Activated CD4-positive, alpha-beta memory T cell treated with anti-CD3 and anti-CD28 coated beads, Interleukin-2, amount 10 ng/mL, durations not matched to agents 7 days and 5 days (primary cell): ENCODE measurements around the gene AHCYL1. TPM values are rescaled to one million over a fixed set of nuclear protein-coding genes. Genes with fewer than 3 reads are reported as not detected.
"Not testable (repeated sequence)": the region's sequence is repeated elsewhere in the genome, so short reads cannot be mapped to it uniquely, and the experiment has no call there.

ENCODE experiments used
- CTCF ChIA-PET: fragments of 350-600 bp; sonication (Branson Sonifier 250); formaldehyde crosslinking; loops from one replicate; lab custom pipeline; 2021; ENCODE audit warnings: antibody characterized with exemption, inconsistent platforms; lab: Charles Lee
- POLR2A ChIA-PET: fragments of 350-600 bp; sonication (Branson Sonifier 250); formaldehyde crosslinking; loops from one replicate; lab custom pipeline; 2021; ENCODE audit warnings: antibody characterized with exemption; lab: Charles Lee
- DNase-seq: peaks from one replicate; pipeline ENCODE4 v3.0.0-alpha.2; 2020
- H3K27ac Mint-ChIP-seq: one replicate; pipeline ENCODE4 v1.8.0; 2021; ENCODE audit warnings: mild to moderate bottlenecking, mixed read lengths
- H3K27me3 Mint-ChIP-seq: one replicate; pipeline ENCODE4 v1.8.0; 2021; ENCODE audit warnings: mixed read lengths
- H3K36me3 Mint-ChIP-seq: one replicate; pipeline ENCODE4 v1.8.0; 2021; ENCODE audit warnings: low read depth, mixed read lengths
- H3K4me1 Mint-ChIP-seq: one replicate; pipeline ENCODE4 v1.8.0; 2021; ENCODE audit warnings: mixed read lengths
- H3K4me3 Mint-ChIP-seq: one replicate; pipeline ENCODE4 v1.8.0; 2021; ENCODE audit warnings: mild to moderate bottlenecking, mixed read lengths
- H3K9me3 Mint-ChIP-seq: one replicate; pipeline ENCODE4 v1.8.0; 2021; ENCODE audit warnings: mixed read lengths
- total RNA-seq, 2 experiments: library from RNA; stranded (reverse); gene quantifications; one replicate each; pipeline ENCODE4 v1.2.3, GENCODE V29; 2021

The AHCYL1 gene
- total RNA-seq, 2 experiments from 2014 or later = 56.5 to 57.0 TPM

DNA sequence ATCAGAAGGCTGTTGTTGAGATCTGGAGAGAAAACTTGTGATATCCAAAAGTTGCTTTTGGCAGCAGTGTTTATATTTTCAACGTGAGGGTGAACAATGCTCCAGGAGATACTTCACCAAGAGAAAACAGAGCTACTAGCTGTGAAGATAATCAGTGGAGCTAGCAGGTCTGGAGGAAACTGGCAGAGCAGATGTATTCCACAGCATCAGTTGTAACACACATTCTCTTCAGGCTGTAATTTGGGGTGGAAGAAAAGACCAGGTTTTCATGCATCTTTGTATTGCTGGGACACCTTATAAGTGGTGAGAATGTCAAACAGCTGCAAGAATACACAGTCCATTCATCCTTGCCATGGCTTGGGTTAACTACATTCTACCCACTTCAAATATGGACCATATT is 22.0 kb downstream of the AHCYL1 start:
- Mint-ChIP-seq H3K4me3 (no peak overlapping the region), H3K9me3 (no peaks in the 10 kb centered on the region), H3K36me3 (peaks cover 17% of the 10 kb centered on the region), H3K4me1 (peaks cover 27% of the 10 kb centered on the region), H3K27me3 (no peaks in the 10 kb centered on the region), H3K27ac (no peak overlapping the region)
- CTCF ChIA-PET = interaction anchor here (1.0 to 3.2 kb wide), 6 partner anchors 9 to 366 kb away, joined by 3 to 21 read pairs (median 6); partner anchors contain the start of gene AHCYL1
- POLR2A ChIA-PET = interaction anchor here (1.2 to 3.2 kb wide), 2 partner anchors 21 to 28 kb away, joined by 3 to 13 read pairs; partner anchors contain the start of gene STRIP1
- DNase-seq = no peak

DNA sequence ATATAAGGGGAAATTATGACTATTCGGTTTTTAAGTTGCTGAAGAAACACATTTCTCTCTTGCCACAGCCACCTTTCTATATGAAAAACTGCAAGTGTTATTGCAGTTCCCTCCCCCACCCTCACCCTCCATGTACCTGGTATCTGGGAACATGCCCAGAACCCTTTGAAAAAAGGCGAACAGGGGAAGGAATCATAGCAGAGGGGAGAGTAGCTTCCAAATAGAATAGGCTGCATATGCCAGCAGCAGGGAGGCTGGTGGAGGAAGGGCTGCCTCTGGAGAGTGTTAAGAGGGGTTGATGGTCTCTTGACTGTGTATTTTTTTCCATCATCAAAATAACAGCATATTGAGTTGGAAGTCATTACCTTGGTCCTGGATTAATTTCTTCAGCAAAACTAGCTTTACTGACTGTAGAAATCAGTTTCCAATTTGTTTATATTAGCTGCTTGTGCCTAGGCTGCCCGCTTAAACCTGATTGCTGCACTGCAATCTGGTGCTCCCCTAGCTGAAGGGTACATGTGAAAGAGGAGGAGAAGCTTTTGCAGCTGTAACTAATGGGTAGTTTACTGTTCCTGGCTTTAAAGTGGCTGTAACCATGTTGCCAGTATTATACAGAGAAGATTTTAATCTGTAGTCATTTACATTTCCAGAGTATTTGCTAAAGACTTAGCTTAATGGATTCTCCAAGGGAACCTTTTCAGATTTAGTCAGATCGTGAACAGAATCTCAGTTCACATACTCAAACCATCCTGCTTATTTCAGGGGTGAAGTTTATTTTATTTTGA is 22.7 kb downstream of the AHCYL1 start:
- Mint-ChIP-seq H3K36me3 (peaks cover 24% of the 10 kb centered on the region), H3K4me3 (no peak overlapping the region), H3K4me1 (peaks cover 29% of the 10 kb centered on the region), H3K9me3 (no peaks in the 10 kb centered on the region), H3K27me3 (no peaks in the 10 kb centered on the region), H3K27ac (no peak overlapping the region)
- CTCF ChIA-PET = interaction anchor here (0.5 to 3.2 kb wide), 11 partner anchors 10 to 609 kb away, joined by 3 to 21 read pairs (median 5); partner anchors contain the start of gene AHCYL1
- POLR2A ChIA-PET = interaction anchor here (1.2 to 3.2 kb wide), 2 partner anchors 21 to 27 kb away, joined by 3 to 13 read pairs; partner anchors contain the start of gene STRIP1
- no peak for DNase-seq

DNA sequence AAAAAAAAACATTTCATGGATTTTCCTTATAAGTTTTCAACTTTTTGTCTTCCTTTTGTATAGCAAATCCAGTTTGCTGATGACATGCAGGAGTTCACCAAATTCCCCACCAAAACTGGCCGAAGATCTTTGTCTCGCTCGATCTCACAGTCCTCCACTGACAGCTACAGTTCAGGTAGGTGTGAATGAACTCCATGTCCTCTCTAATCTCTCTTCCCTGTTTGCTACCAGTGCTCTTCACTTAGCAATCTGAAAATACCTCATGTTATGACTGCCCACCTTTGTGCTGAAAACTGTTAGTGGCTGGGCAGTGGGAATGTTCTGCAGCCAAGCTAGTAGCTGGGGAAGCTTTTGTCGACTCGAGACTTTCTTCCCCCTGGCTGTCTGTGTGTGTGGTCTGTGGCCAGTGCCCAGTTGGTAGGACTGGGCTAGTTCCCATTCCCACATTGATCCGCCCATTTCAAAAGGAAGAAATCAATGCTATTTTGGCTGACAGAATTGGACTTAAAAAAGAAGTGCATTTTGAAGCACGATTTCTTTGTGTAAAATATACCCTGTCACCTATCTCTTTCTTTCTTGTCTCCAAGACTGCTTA is 24.5 kb downstream of the AHCYL1 start:
- Mint-ChIP-seq H3K27ac (no peak overlapping the region), H3K36me3 (peaks cover 29% of the 10 kb centered on the region), H3K4me1 (peaks cover 15% of the 10 kb centered on the region), H3K4me3 (no peak overlapping the region), H3K9me3 (no peaks in the 10 kb centered on the region), H3K27me3 (no peaks in the 10 kb centered on the region)
- no peak for DNase-seq
- CTCF ChIA-PET = interaction anchor here (0.6 to 3.7 kb wide), 5 partner anchors 21 to 369 kb away, joined by 3 to 61 read pairs (median 29); partner anchors contain the start of genes AHCYL1 and STRIP1
- POLR2A ChIA-PET = interaction anchor here (3.4 kb wide), 1 partner anchor 24 kb away, joined by 15 read pairs; the partner anchor contains the start of gene AHCYL1

DNA sequence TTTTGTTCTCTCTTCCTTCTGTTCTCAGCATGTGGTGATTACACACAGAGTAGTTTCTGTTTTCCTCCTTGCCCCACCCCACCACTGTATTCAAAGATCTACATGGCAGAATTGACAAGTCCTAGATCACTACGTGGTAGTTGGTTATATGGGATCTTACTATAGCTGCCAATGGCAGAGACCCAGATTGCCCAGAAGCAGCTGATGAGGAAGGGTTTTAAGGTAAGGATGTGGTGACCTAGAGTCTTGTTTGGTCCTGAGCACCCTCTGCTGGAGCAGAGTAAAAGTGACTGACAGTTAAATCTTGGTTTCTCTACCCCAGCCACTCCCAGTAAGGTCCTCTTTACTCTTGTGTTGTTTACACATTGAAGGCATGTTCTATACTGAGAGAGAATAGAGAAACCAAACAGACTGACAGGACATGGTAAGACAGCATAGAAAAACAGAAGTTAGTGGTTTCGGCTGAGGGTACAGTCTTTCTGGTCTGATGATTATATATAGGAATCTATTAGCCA is 27.0 kb downstream of the AHCYL1 start:
- Mint-ChIP-seq H3K27ac (peak overlapping the region; percentile 41), H3K9me3 (no peaks in the 10 kb centered on the region), H3K36me3 (peaks cover 47% of the 10 kb centered on the region), H3K4me3 (no peak overlapping the region), H3K4me1 (peaks cover 5% of the 10 kb centered on the region), H3K27me3 (no peaks in the 10 kb centered on the region)
- ChIA-PET POLR2A (interaction anchor here (0.9 to 3.4 kb wide), 3 partner anchors 27 to 237 kb away, joined by 3 to 15 read pairs (median 5); partner anchors contain the start of gene AHCYL1), CTCF (interaction anchor here (0.6 to 3.7 kb wide), 20 partner anchors 10 to 470 kb away, joined by 3 to 61 read pairs (median 4); partner anchors contain the start of genes AHCYL1 and STRIP1)
- DNase-seq = peak; percentile 45

DNA sequence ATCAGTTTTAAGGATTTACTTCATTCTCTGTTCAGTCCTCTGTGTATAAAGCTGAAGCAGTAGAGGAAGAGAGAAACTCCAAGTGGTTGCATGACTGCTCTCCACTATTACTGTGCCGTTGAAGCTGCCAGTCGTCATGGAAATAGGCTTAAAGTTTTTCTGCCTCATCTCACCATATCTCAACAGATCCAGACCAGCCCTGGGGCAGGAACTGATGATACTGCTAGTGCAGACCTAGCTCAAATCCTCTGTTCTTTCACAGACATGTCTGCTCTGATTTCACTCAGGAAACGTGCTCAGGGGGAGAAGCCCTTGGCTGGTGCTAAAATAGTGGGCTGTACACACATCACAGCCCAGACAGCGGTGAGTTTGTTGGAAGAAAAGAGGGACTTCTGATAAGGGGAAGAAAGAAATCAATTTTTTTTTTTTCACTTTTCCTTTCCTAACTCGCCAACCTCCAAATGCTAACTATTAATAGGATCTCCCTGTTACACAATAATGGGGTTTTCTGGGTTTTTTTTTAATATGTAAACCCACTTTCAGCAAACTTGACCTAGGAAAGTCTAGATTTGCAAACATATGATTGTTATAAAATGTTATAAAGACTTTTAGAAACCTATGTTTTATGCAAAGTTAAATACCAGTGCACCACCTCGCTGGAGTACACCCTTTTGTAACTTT is 27.7 kb downstream of the AHCYL1 start:
- H3K4me1 Mint-ChIP-seq = peaks cover 5% of the 10 kb centered on the region
- no peak overlapping the region for H3K4me3 Mint-ChIP-seq
- no peaks in the 10 kb centered on the region for H3K9me3 Mint-ChIP-seq
- H3K27me3 Mint-ChIP-seq = no peaks in the 10 kb centered on the region
- DNase-seq = no peak
- CTCF ChIA-PET = interaction anchor here (0.6 to 3.7 kb wide), 13 partner anchors 10 to 466 kb away, joined by 3 to 61 read pairs (median 4); partner anchors contain the start of gene AHCYL1
- peak overlapping the region; percentile 24 for H3K27ac Mint-ChIP-seq
- peaks cover 53% of the 10 kb centered on the region for H3K36me3 Mint-ChIP-seq
- POLR2A ChIA-PET = interaction anchor here (1.4 to 3.4 kb wide), 2 partner anchors 27 to 238 kb away, joined by 3 to 15 read pairs; partner anchors contain the start of gene AHCYL1

DNA sequence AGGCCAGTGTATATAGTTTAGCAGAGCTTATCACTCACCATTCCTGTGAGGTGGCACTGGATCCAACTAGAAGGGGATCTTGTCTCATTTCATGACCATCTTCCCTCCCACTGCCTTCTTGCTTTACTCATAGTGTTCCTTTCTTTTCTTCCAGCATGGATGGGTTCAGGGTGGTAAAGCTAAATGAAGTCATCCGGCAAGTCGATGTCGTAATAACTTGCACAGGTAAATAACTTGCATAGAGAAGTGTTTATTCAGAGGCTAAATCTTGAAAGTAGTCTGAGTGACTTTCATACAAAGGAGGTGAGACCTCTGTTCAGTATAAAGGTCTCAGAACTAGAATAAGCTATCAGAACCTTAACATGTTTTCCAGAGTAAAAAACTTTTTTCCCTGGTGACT is 33.2 kb downstream of the AHCYL1 start:
- Mint-ChIP-seq H3K9me3 (no peaks in the 10 kb centered on the region), H3K4me1 (no peaks in the 10 kb centered on the region), H3K4me3 (no peak overlapping the region), H3K27ac (no peak overlapping the region), H3K36me3 (peaks cover 74% of the 10 kb centered on the region), H3K27me3 (no peaks in the 10 kb centered on the region)
- DNase-seq = no peak
- CTCF ChIA-PET = interaction anchor here (1.0 kb wide), 1 partner anchor 11 kb away, joined by 3 read pairs; no protein-coding TSS in a partner anchor
- POLR2A ChIA-PET = no interaction called here

DNA sequence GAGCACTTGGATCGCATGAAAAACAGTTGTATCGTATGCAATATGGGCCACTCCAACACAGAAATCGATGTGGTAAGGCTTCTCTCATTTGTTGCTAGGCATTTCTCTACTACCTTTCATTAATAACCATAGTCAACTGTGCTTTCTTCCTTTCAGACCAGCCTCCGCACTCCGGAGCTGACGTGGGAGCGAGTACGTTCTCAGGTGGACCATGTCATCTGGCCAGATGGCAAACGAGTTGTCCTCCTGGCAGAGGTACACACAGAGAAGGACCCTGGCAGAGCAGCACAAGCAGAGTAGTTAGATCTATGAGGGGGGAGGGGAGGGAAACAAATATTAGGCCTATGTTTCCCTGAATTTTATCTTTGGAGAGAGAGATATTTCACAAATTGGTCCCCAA is 33.8 kb downstream of the AHCYL1 start:
- Mint-ChIP-seq H3K4me1 (no peaks in the 10 kb centered on the region), H3K4me3 (no peak overlapping the region), H3K27ac (no peak overlapping the region), H3K36me3 (peaks cover 76% of the 10 kb centered on the region), H3K9me3 (no peaks in the 10 kb centered on the region), H3K27me3 (no peaks in the 10 kb centered on the region)
- DNase-seq = no peak
- ChIA-PET POLR2A (no interaction called here), CTCF (interaction anchor here (3.0 kb wide), 1 partner anchor 12 kb away, joined by 16 read pairs; no protein-coding TSS in a partner anchor)

DNA sequence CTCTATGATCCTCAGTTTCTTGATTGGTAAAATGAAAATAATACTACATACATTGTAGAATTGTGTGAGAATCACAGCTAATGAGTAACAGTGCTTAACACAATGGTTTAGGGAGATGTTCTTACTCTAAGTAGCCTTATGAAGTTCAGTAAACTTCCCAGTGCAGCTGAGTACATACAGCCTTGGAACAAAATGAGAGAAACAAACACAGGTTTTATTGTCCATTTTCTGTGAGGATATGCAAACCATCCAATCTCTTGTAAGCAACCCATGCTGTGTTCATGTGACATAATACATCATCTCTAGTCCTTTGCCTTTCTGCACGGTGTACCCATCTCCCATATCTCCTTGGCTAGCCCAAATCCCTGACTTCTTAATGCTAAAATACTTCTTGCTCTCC is 35.2 kb downstream of the AHCYL1 start:
- Mint-ChIP-seq H3K9me3 (no peaks in the 10 kb centered on the region), H3K36me3 (peaks cover 75% of the 10 kb centered on the region), H3K4me1 (no peaks in the 10 kb centered on the region), H3K4me3 (no peak overlapping the region), H3K27ac (no peak overlapping the region), H3K27me3 (no peaks in the 10 kb centered on the region)
- POLR2A ChIA-PET = no interaction called here
- DNase-seq = no peak
- CTCF ChIA-PET = interaction anchor here (1.2 to 3.0 kb wide), 4 partner anchors 10 to 526 kb away, joined by 3 to 16 read pairs (median 4); partner anchors contain the start of genes AHCYL1 and CYB561D1

DNA sequence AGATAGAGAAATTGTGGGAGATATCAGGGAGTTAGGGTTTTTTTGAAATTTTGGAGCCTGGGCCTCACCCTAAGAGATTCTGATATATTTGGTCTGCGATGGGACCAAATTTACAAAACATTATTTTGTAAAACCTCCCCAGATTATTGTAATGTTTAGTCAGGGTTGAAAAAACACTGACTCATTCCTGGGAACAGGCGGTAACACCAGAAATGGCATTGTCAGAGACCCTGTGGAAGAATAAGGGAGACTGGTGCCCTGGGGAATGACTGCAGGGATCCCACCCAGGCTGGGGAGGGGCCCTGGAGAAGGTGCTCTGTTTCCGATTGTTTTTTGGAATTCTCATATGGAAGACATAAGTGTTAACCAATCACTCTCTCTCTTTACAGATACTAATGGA is 36.7 kb downstream of the AHCYL1 start:
- Mint-ChIP-seq H3K27ac (no peak overlapping the region), H3K4me3 (no peak overlapping the region), H3K4me1 (no peaks in the 10 kb centered on the region), H3K27me3 (no peaks in the 10 kb centered on the region), H3K36me3 (peaks cover 64% of the 10 kb centered on the region), H3K9me3 (no peaks in the 10 kb centered on the region)
- DNase-seq = no peak
- ChIA-PET POLR2A (no interaction called here), CTCF (interaction anchor here (1.9 to 3.0 kb wide), 2 partner anchors 9 to 37 kb away, joined by 5 to 16 read pairs; partner anchors contain the start of gene AHCYL1)

DNA sequence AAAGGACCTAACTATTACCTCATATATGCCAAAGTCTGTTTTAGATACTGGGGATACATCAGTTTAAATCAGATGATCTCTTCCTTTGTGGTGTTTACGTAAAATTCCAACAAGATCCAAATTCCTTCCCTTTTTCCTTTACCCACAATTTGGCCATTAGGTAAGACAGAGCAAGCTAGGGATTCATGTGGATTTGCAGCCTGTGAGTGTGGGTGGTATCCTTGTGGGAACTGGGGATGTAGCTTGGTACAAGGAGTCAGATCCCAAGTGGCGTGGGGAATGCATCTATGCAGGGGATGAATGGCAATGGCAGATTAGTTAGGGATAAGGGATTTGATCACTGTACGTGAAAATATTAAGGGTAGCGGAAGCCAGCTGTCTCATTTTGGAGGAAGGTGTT is 40.0 kb downstream of the AHCYL1 start:
- no peak for DNase-seq
- Mint-ChIP-seq H3K27ac (peak overlapping the region; percentile 4), H3K4me3 (no peak overlapping the region), H3K9me3 (no peaks in the 10 kb centered on the region), H3K4me1 (no peaks in the 10 kb centered on the region), H3K27me3 (no peaks in the 10 kb centered on the region), H3K36me3 (peaks cover 33% of the 10 kb centered on the region)
- ChIA-PET POLR2A (interaction anchor here (1.8 kb wide), 1 partner anchor 10 kb away, joined by 6 read pairs; the partner anchor contains the start of gene STRIP1), CTCF (interaction anchor here (1.6 kb wide), 1 partner anchor 35 kb away, joined by 4 read pairs; no protein-coding TSS in a partner anchor)

DNA sequence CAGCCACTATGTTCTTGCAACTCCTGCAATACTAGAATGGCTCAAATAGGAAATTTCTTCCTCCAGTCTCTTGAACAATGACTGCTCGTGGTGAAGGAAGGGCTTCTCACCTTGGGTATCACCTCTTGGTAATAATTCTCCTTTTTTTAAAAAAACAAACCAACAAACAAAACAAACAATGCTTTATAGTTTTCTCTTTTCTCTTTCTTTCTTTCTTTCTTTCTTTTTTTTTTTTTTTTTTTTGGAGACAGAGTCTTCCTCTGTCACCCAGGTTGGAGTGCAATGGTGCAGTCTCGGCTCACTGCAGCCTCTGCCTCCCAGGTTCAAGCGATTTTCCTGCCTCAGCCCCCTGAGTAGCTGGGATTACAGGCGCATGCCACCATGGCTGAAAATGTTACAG is 46.1 kb downstream of the AHCYL1 start:
- Mint-ChIP-seq H3K4me1 (peaks cover 50% of the 10 kb centered on the region), H3K4me3 (peak overlapping the region; percentile 79), H3K27ac (peak overlapping the region; percentile 89)
- H3K9me3 Mint-ChIP-seq, H3K36me3 Mint-ChIP-seq, DNase-seq, H3K27me3 Mint-ChIP-seq: not testable (repeated sequence)
- CTCF ChIA-PET = interaction anchor here (0.6 to 3.4 kb wide), 14 partner anchors 9 to 606 kb away, joined by 3 to 16 read pairs (median 6); partner anchors contain the start of gene AHCYL1
- POLR2A ChIA-PET = interaction anchor here (0.7 to 2.5 kb wide), 2 partner anchors 29 to 482 kb away, joined by 3 to 8 read pairs; partner anchors contain the start of gene GNAI3
